ENCODE data around the gene CDH12.

GRCh38 chr5:22621084-22621483, 232.1 kb downstream of the CDH12 start:
- no peak for TF ChIP-seq CREB1 (IDR thresholded peaks at IDR 0.05; ENCODE audit: low read depth)
- no peak for TF ChIP-seq EP300 (IDR thresholded peaks at IDR 0.05; ENCODE audit: borderline replicate concordance)
- no peak for TF ChIP-seq TAF1 (IDR thresholded peaks at IDR 0.05; ENCODE audit: low read depth)
- no peak for TF ChIP-seq FOXM1 (IDR thresholded peaks at IDR 0.05; ENCODE audit: borderline replicate concordance, low read depth)
